T-helper 17 cell (primary cell): ENCODE results near the gene KIRREL3. TPM values are rescaled to one million over a fixed set of nuclear protein-coding genes. Genes with fewer than 3 reads are reported as not detected.

Source experiments
- ATAC-seq: fragments of 150-1000 bp; cut with Tn5 transposase; 2 replicates; pipeline ENCODE4 v1.10.0; 2021; ENCODE audit warnings: mild to moderate bottlenecking, moderate library complexity
- DNase-seq, 3 donors: peaks; one replicate each; pipeline versions ENCODE4 v3.0.0 to v3.0.0-alpha.2; 2020 to 2021
- H3K9me3 ChIP-seq: one replicate; pipeline ENCODE4 v1.7.0; 2013; ENCODE audit warnings: low read length, mild to moderate bottlenecking; ENCODE audit not compliant: control insufficient read depth, poor library complexity, severe bottlenecking
- H3K27ac Mint-ChIP-seq: one replicate; pipeline ENCODE4 v1.8.0; 2022; ENCODE audit warnings: mild to moderate bottlenecking, moderate library complexity, mixed read lengths
- H3K27me3 Mint-ChIP-seq: one replicate; pipeline ENCODE4 v1.8.0; 2022; ENCODE audit warnings: mixed read lengths
- H3K36me3 Mint-ChIP-seq: one replicate; pipeline ENCODE4 v1.8.0; 2022; ENCODE audit warnings: low read depth, mixed read lengths
- H3K4me1 Mint-ChIP-seq: one replicate; pipeline ENCODE4 v1.8.0; 2022; ENCODE audit warnings: mild to moderate bottlenecking, mixed read lengths
- H3K4me3 Mint-ChIP-seq: one replicate; pipeline ENCODE4 v1.8.0; 2022; ENCODE audit warnings: mild to moderate bottlenecking, moderate library complexity, mixed read lengths
- total RNA-seq, 4 donors: library from RNA in 2 of 4; stranded (reverse) in 2 of 4; gene quantifications; one replicate each; pipeline ENCODE4 v1.2.3 and lab custom pipeline; 2022 to 2026

KIRREL3 gene
- total RNA-seq, 2 donors from 2014 or later: not detected

DNA sequence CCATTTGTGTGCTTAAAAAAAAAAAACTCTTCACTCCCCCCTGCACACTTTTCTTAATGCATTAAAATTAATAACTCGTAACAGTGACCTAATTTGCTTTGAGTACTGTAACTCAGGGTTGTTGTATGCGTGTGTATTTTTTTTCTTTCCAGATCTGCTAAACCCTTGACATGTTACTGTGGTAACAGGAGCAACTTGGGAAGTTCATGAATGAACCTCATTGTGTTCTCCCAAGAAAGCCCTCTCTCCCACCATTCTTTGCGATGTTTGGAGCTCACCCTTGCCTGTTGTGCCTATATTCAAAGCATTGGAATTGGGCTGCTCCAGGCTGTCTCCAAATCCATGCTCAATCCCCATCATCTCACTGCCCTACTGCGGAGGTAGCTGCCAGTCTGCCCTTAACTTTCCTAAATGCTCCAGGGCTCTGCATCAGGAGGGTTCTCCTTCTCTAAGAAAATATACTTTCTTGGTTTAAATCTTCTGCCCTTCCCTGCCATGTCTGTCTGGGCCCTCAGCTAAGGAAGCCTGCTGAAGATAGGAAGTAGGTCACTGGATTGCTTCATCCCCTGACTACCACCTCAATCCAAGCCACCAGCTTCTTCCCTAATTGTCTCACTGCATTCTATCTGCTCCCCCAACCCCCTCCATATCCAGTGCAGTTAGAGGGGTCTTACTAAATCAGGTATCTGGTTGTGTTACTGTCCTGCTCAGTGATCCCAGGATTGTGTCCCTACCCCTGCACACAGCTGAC, 70.3 kb downstream of the KIRREL3 start:
- Mint-ChIP-seq H3K4me1 (no peaks in the 10 kb centered on the region), H3K36me3 (no peaks in the 10 kb centered on the region), H3K4me3 (no peak overlapping the region), H3K27ac (no peak overlapping the region), H3K27me3 (peaks cover 9% of the 10 kb centered on the region)
- DNase-seq: no peak
- no peaks in the 10 kb centered on the region for H3K9me3 ChIP-seq
- ATAC-seq: no peak

DNA sequence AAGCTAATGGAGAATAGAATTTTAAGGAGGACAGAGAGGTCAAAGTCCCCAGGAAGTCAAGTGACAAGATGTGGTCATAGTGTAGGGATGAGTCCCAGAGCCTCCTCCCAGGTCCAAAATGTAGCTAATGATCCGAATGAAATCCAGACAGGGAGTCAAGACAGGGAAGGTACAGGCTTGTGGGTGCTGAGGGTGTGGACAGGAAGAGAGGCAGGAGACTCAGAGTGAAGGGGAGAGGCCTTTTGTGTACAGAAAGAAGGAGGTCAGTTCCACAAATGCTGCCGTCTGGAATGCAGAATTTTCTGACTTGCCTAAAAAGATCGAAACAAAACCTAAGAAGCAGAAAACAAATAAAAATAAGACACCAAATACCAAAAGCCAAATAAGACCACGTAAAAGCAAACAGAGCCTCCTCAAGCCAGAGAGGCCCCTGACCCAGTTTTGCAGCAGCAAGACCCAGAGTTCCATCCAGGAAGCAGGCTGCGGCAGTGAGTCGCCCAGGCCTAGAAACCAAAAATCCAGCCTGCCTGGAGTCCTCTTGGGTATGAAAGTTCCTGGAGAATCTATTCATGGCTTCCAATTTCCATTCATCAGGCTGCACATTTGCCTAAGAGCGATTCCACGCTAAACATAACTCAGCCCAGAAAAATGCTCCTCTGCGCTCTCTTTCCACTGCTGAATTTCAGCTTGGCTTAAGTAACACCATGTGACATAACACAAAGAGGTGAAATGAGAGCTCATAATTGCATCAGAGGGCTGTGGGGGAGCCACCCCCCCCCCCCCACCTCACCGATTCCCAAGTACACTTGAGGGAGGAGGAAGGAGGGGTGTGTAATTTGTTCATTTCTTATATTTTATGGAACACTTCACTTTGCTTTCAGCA, 71.2 kb downstream of the KIRREL3 start:
- no peak for ATAC-seq

DNA sequence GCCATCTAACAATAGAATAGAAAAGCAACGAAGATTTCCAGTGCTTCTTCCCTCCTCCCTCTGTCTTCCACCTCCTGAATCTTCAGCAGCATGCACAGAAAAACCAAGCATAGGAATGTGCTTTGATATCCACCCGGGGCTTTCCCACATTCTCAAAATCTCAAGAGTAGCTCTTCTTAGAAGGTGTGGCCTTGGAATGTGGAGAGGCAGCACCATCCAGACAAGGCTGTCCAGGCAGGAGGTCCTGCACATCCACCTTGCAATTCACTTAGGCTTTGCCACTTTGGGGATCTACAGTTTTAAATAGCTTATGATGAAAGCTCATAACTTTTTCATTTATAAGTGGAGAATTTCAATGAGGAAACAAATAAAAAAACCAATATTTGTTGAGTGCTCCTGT, 72.9 kb downstream of the KIRREL3 start:
- Mint-ChIP-seq H3K4me1 (no peaks in the 10 kb centered on the region), H3K27me3 (peaks cover 9% of the 10 kb centered on the region), H3K36me3 (no peaks in the 10 kb centered on the region), H3K4me3 (no peak overlapping the region), H3K27ac (no peak overlapping the region)
- ATAC-seq (no peak), DNase-seq (no peak)
- H3K9me3 ChIP-seq: no peaks in the 10 kb centered on the region

More for the DNA sequence above, 71.2 kb downstream of the KIRREL3 start:
- Mint-ChIP-seq H3K36me3 (no peaks in the 10 kb centered on the region), H3K27ac (no peak overlapping the region), H3K4me3 (no peak overlapping the region), H3K27me3 (peaks cover 9% of the 10 kb centered on the region), H3K4me1 (no peaks in the 10 kb centered on the region)
- H3K9me3 ChIP-seq: no peaks in the 10 kb centered on the region
- DNase-seq: no peak

DNA sequence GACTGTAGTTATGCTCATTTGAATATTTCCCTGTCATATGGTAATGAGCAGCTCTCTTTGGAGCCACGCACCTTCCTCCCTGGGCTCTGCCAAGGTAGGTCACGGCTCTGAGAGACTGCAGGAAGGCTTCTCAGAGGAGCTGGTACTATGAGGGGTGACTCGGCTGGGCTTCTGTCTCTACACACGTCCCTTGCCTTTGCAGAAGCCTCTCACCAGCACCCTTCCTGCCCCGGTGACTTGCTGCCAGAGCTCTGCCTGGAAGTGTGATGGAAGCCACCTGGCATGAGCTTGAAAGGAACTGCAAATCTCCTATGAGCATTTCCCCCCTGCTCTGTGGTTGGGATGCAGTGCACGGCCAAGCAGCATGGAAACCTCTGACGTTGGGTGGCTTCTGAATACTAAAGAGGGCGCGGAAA, 74.2 kb downstream of the KIRREL3 start:
- ATAC-seq: no peak
- Mint-ChIP-seq H3K4me3 (no peak overlapping the region), H3K4me1 (no peaks in the 10 kb centered on the region)

DNA sequence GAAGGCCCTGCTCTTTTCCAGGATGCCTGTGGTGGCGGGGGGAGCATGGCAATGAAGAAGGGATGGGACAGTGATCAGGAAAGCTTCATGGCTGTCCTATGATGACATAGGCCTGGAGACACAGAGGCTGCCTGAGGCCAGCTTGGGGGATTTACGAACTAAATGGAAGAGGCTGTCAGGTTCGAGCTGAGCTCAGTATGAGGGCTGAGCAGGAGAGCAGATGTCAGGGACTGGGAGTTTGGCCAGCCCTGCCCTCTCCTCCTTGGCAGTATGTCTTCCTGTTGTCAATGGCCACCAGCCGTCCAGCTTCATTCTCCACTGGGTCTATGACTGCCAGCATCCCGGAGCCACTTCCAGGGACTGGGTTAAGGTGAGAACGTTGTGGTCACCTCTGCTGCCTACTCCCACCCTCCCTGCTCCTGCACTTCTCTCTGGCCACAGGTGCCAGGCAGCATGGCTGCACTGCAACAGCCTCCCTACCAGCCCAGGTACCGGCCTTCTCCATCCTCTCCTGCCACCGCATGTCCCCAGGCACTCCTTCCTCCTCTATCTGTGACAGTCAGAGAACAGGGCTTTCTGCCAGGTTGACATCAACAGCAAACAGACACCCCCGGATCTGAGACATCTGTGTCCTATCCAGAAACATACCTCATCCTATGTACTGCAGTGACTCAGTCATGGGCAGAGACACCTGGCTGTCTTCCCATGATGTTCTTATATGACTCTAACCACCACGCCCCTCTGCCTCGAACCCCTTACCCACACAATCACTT, 75.1 kb downstream of the KIRREL3 start:
- Mint-ChIP-seq H3K4me3 (no peak overlapping the region), H3K36me3 (no peaks in the 10 kb centered on the region), H3K4me1 (no peaks in the 10 kb centered on the region), H3K27ac (no peak overlapping the region), H3K27me3 (peaks cover 6% of the 10 kb centered on the region)
- no peaks in the 10 kb centered on the region for H3K9me3 ChIP-seq
- ATAC-seq (no peak), DNase-seq (no peak)

More for the DNA sequence above, 74.2 kb downstream of the KIRREL3 start:
- Mint-ChIP-seq H3K36me3 (no peaks in the 10 kb centered on the region), H3K27ac (no peak overlapping the region), H3K27me3 (peaks cover 9% of the 10 kb centered on the region)
- no peaks in the 10 kb centered on the region for H3K9me3 ChIP-seq
- no peak for DNase-seq

DNA sequence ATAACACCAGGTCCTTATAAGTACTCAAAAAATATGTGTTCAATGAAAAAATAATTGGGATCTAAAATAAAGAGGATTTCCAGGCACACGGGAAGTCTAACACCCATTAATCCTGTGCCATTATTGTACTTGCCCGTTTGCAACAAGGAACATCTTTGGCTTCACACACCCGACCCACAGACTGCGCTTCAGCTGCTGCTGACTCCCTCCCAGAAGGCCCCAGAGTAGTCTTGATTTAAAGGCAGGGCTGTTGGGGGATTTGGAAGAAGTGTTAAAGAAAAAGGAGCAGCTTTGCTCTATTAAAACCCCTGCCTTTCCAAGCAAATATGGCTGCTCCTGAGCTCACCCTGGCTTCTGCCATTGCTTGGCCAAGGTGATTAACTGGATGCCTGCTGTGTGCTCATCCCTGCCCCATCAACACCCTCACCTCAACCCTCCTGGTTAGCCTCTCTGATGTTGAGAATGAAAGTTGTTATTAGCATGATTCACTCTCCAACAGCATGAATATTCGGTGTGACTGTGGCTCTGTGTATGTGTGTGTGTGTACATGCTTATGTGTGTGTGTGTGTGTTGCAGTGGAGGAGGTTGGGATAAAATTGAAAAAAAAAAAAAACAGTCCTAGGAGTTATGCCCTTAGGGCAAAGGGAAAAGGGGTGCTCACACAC, 76.1 kb downstream of the KIRREL3 start:
- Mint-ChIP-seq H3K27ac (no peak overlapping the region), H3K36me3 (no peaks in the 10 kb centered on the region), H3K4me3 (no peak overlapping the region), H3K27me3 (no peaks in the 10 kb centered on the region), H3K4me1 (no peaks in the 10 kb centered on the region)
- DNase-seq: no peak
- ATAC-seq: no peak
- H3K9me3 ChIP-seq: no peaks in the 10 kb centered on the region

DNA sequence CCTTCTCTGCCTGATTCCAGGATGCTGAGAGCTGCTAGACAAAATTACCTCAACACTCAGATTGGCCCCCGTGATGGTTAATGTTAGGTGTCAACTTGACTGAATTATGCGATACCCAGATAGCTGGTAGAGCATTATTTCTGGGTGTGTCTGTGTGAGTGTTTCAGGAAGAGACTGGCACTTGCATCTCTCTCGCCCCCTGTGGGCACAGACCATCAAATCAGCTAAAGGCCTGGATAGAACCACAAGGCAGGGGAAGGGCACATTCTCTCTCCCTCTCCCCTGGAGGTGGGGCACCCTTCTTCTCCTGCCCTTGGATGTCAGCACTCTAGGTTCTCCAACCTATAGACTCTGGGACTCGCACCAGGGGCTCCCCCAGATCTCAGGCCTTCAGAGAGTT, 79.7 kb downstream of the KIRREL3 start:
- H3K9me3 ChIP-seq: no peaks in the 10 kb centered on the region
- Mint-ChIP-seq H3K4me1 (no peaks in the 10 kb centered on the region), H3K27ac (no peak overlapping the region), H3K4me3 (no peak overlapping the region), H3K36me3 (no peaks in the 10 kb centered on the region), H3K27me3 (no peaks in the 10 kb centered on the region)
- DNase-seq (no peak), ATAC-seq (no peak)

DNA sequence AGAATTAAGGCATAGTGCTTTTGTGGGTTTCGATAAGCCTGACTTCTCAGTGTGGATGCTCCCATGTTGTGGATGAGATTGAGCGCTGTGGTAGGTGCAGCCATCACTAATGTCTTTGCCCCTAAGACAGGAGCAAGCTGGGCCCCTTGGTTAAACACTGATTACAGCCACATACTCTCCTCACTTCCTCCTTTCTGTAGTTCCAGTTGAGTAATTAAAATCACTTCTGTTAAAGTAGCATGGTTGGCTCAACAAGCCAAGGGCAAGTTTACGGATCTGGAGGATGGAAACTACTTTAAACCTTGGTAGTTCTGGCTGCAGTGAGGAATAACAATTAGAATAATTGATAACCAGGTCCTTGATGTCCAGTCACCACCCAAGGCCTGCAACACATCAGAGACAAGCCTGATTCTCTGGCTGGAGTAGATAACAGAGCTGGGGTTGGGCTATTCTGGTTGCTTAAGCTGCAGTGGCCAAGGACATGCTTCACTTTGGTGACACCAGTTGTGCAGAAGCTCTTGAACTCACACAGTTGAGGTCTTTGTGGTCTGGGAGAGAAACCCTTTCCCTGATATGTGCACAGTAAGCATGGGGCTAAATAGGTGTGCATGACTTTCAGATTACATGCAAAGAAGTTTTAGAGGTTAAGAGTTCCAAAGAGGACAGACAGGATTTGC, 81.3 kb downstream of the KIRREL3 start:
- Mint-ChIP-seq H3K4me3 (no peak overlapping the region), H3K27ac (no peak overlapping the region), H3K36me3 (no peaks in the 10 kb centered on the region), H3K27me3 (no peaks in the 10 kb centered on the region), H3K4me1 (peaks cover 2% of the 10 kb centered on the region)
- ATAC-seq: no peak
- no peaks in the 10 kb centered on the region for H3K9me3 ChIP-seq
- no peak for DNase-seq

DNA sequence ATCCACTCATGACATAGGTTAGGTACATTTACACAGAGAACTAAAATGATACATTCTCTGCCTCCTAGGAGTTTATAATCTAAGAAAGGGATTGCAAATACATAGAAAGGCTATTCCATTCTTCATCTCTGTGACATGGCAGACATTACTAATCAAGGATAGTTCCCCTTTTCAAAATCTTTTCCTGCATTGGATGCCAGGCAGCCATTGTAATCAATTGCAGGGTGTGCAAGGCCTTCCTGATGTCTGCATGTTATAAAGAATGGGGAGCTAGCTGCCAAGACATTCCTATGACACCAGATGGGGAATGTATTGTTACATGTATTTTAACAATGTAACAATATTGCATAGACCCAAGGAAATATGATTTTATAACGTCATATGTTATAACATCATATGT, 82.0 kb downstream of the KIRREL3 start:
- Mint-ChIP-seq H3K36me3 (no peaks in the 10 kb centered on the region), H3K27me3 (no peaks in the 10 kb centered on the region), H3K27ac (no peak overlapping the region), H3K4me3 (no peak overlapping the region), H3K4me1 (peaks cover 2% of the 10 kb centered on the region)
- ATAC-seq (no peak), DNase-seq (no peak)
- no peaks in the 10 kb centered on the region for H3K9me3 ChIP-seq

DNA sequence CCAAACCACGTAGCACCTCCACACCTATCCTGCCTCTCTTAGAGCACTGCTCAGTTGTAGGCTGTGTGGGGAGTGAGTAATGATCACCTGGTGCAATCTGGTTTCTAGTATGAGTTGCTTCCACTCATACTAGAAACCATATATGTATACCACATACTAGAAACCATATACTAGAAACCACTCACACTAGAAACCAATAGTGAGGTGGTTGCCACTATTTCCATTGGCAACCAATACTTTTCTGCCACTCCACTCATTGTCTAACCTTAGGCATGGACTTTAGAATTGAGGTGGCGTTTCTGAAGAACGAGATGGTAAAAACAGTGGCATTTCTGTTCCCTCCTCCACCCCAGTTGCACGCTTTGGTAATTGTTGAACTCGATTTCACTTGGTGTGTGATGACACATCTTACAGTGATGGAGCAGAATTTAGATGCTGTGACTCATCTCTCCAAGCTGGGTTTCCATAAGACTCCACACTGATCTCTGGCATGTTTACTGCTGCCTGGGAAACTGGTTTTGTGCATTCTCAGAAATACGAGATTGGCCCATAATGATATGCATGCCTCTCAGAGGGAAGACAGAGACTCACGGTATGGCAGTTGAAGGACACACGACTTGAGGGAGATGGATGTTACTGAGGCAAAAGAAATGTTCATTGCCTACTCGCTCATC, 82.9 kb downstream of the KIRREL3 start:
- ATAC-seq (no peak), DNase-seq (no peak)
- peaks cover 2% of the 10 kb centered on the region for H3K4me1 Mint-ChIP-seq
- no peak overlapping the region for H3K4me3 Mint-ChIP-seq
- H3K27ac Mint-ChIP-seq: no peak overlapping the region
- no peaks in the 10 kb centered on the region for H3K36me3 Mint-ChIP-seq
- H3K27me3 Mint-ChIP-seq: no peaks in the 10 kb centered on the region
- H3K9me3 ChIP-seq: no peaks in the 10 kb centered on the region

DNA sequence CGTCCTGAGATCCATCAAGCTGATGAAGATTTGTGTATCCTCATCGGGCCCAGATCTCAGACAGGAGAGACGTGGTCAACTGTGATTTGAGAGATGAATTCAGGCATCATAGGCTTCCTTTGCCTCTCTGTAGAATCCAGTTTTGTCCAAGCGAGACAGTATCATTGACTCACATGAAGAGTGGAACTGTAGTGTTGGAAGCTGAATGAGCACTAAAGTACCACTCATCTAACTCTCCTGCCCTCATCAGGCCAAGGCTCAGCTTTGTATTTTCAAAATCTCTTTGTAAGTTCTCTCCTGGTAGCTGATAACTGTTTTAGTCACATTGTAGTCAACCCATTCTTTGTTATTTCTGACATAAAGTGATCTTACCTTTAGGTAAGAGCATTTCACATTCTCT, 85.1 kb downstream of the KIRREL3 start:
- Mint-ChIP-seq H3K27ac (no peak overlapping the region), H3K4me3 (no peak overlapping the region), H3K27me3 (no peaks in the 10 kb centered on the region), H3K4me1 (peaks cover 2% of the 10 kb centered on the region), H3K36me3 (no peaks in the 10 kb centered on the region)
- no peaks in the 10 kb centered on the region for H3K9me3 ChIP-seq
- ATAC-seq (no peak), DNase-seq (no peak)

DNA sequence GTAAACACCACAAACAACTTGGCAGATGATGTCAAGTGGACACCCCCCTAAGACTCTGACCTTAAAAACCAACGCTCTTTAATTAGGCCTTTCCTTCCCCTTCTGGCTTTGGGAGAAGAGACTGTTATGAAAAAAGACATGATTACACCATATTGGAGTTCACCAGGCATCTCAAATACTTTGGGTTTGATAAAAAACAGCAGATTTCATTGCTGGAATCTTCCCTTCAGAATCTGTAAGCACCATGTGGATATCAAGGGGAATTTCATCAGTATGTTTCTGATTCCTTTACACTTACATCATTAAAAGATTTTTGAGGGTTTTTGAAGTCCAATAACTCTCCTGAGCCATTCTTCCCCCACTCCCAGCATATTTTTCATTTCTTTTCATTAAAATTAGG, 85.6 kb downstream of the KIRREL3 start:
- DNase-seq (no peak), ATAC-seq (no peak)
- Mint-ChIP-seq H3K27me3 (no peaks in the 10 kb centered on the region), H3K4me1 (peaks cover 2% of the 10 kb centered on the region), H3K4me3 (no peak overlapping the region), H3K36me3 (no peaks in the 10 kb centered on the region), H3K27ac (no peak overlapping the region)
- H3K9me3 ChIP-seq: no peaks in the 10 kb centered on the region
